ENCODE data around the gene MAML2. TPM values are rescaled to one million over a fixed set of nuclear protein-coding genes. Genes with fewer than 3 reads are reported as not detected.

MAML2 gene
- total RNA-seq, 1 donor from 2014 or later = 1.3 TPM

GRCh38 chr11:96235751-96236150 is 107.2 kb downstream of the MAML2 start:
- no peaks in the 10 kb centered on the region for H3K27me3 ChIP-seq (ENCODE audit: control insufficient read depth, insufficient read depth, low read length)
- FAIRE-seq = no peak
- TF ChIP-seq, protein P1, sequence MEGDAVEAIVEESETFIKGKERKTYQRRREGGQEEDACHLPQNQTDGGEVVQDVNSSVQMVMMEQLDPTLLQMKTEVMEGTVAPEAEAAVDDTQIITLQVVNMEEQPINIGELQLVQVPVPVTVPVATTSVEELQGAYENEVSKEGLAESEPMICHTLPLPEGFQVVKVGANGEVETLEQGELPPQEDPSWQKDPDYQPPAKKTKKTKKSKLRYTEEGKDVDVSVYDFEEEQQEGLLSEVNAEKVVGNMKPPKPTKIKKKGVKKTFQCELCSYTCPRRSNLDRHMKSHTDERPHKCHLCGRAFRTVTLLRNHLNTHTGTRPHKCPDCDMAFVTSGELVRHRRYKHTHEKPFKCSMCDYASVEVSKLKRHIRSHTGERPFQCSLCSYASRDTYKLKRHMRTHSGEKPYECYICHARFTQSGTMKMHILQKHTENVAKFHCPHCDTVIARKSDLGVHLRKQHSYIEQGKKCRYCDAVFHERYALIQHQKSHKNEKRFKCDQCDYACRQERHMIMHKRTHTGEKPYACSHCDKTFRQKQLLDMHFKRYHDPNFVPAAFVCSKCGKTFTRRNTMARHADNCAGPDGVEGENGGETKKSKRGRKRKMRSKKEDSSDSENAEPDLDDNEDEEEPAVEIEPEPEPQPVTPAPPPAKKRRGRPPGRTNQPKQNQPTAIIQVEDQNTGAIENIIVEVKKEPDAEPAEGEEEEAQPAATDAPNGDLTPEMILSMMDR (IDR thresholded peaks at IDR 0.05; ENCODE audit: insufficient read depth, low read length, severe bottlenecking) = no peak
- H3K4me3 ChIP-seq (ENCODE audit: low read depth, low read length) = no peak overlapping the region
- H3K36me3 ChIP-seq (ENCODE audit: control insufficient read depth, insufficient read depth, low read length) = no peaks in the 10 kb centered on the region
- no peak for DNase-seq (ENCODE audit: low read depth)

GRCh38 chr11:96234866-96235441 is 108.0 kb downstream of the MAML2 start:
- FAIRE-seq = no peak
- Histone ChIP-seq H3K4me3 (ENCODE audit: low read depth, low read length) (no peak overlapping the region), H3K36me3 (ENCODE audit: control insufficient read depth, insufficient read depth, low read length) (no peaks in the 10 kb centered on the region), H3K27me3 (ENCODE audit: control insufficient read depth, insufficient read depth, low read length) (no peaks in the 10 kb centered on the region)
- DNase-seq (ENCODE audit: low read depth) = no peak
- TF ChIP-seq, protein P1 (IDR thresholded peaks at IDR 0.05; ENCODE audit: insufficient read depth, low read length, severe bottlenecking) = no peak

GRCh38 chr11:96232132-96232531 is 110.9 kb downstream of the MAML2 start:
- TF ChIP-seq, protein P1 (IDR thresholded peaks at IDR 0.05; ENCODE audit: insufficient read depth, low read length, severe bottlenecking) = no peak
- DNase-seq (ENCODE audit: low read depth) (no peak), FAIRE-seq (no peak)
- H3K36me3 ChIP-seq (ENCODE audit: control insufficient read depth, insufficient read depth, low read length) = no peaks in the 10 kb centered on the region
- H3K27me3 ChIP-seq (ENCODE audit: control insufficient read depth, insufficient read depth, low read length) = no peaks in the 10 kb centered on the region
- no peak overlapping the region for H3K4me3 ChIP-seq (ENCODE audit: low read depth, low read length)

- H3K4me3 ChIP-seq (ENCODE audit: low read depth, low read length) = no peak overlapping the region
- DNase-seq (ENCODE audit: low read depth) (no peak), FAIRE-seq (no peak)
- TF ChIP-seq, protein P1 (IDR thresholded peaks at IDR 0.05; ENCODE audit: insufficient read depth, low read length, severe bottlenecking) = no peak
- no peaks in the 10 kb centered on the region for H3K36me3 ChIP-seq (ENCODE audit: control insufficient read depth, insufficient read depth, low read length)
- no peaks in the 10 kb centered on the region for H3K27me3 ChIP-seq (ENCODE audit: control insufficient read depth, insufficient read depth, low read length)
Measured at GRCh38 chr11:96230686-96231085, 112.3 kb downstream of the MAML2 start.

- FAIRE-seq (no peak), DNase-seq (ENCODE audit: low read depth) (no peak)
- Histone ChIP-seq H3K4me3 (ENCODE audit: low read depth, low read length) (no peak overlapping the region), H3K36me3 (ENCODE audit: control insufficient read depth, insufficient read depth, low read length) (no peaks in the 10 kb centered on the region), H3K27me3 (ENCODE audit: control insufficient read depth, insufficient read depth, low read length) (no peaks in the 10 kb centered on the region)
- TF ChIP-seq, protein P1 (IDR thresholded peaks at IDR 0.05; ENCODE audit: insufficient read depth, low read length, severe bottlenecking) = no peak
Measured at GRCh38 chr11:96229354-96229977, 113.5 kb downstream of the MAML2 start.

GRCh38 chr11:96228910-96229309 is 114.1 kb downstream of the MAML2 start:
- no peak for DNase-seq (ENCODE audit: low read depth)
- TF ChIP-seq, protein P1 (IDR thresholded peaks at IDR 0.05; ENCODE audit: insufficient read depth, low read length, severe bottlenecking) = no peak
- Histone ChIP-seq H3K36me3 (ENCODE audit: control insufficient read depth, insufficient read depth, low read length) (no peaks in the 10 kb centered on the region), H3K27me3 (ENCODE audit: control insufficient read depth, insufficient read depth, low read length) (no peaks in the 10 kb centered on the region), H3K4me3 (ENCODE audit: low read depth, low read length) (no peak overlapping the region)
- FAIRE-seq = no peak
